GM19193 (cell line): Measurements from ENCODE around the gene GOLGA7B.

Source experiments
- POLR2A ChIP-seq: IDR thresholded peaks from 4 replicates; pipeline ENCODE4 v1.6.1; 2011; ENCODE audit not compliant: insufficient read depth, insufficient read length; ENCODE audit errors: extremely low read depth

Gene GOLGA7B

DNA sequence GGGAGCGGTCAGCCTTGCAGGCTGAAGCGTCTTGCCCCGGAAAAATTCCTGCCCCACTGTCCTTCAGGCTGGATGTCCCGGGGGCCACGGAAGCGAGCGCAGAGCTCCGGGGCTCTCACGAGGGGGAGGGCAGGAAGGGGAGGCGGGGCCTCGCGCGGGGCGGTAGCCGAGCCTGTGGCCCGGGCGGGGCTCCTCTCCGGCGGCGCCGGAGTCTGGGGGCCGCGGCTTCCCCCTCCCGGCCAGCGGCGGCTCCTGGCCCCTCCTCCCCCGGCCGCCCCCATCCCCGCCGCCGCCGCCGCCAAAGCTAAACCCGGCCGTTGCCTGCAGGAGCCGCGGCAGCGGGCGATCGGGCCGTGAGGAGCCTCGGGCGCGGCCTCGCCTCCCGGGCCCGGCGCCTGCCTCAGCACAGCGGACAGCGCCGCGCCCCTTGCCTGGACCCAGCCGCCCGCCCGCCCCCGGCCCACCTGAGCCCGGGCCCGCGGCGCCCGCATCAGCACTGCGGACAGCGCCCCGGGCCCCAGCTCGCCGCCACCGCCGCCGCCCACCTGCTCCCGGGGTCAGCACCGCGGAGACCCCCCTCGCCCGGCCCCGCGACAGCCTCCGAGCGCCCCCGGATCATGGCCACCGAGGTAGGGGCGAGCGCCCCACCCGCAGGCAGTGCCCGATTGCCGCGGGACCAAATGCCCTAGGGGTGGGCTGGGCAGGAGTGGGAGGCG, at the start of gene GOLGA7B:
GOLGA7B (plus strand) TSS at position 157 of the 716 bp plus-strand sequence; CDS start at position 618, 461 bp downstream.
- TF ChIP-seq POLR2A: no peak

DNA sequence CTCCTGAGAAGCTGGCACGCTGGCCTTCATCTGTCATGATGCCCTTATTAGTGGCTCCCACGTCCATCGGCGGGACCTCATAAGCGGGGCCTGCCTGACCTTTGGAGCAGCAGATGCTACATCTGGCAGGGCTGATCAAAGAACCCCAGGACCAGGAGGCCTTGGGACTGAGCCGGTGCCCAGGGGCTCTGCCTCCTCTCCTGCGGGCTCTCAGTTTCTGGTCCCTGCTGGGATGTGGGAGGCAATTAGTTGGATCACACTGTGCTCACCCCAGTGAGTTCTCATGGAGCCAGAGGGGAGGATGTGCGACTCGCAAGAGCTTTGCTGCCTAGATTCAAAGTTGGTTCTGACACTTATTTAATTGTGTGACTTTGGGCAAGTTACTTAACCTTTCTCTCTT, 49.2 kb upstream of the GOLGA7B start:
- TF ChIP-seq POLR2A: no peak

DNA sequence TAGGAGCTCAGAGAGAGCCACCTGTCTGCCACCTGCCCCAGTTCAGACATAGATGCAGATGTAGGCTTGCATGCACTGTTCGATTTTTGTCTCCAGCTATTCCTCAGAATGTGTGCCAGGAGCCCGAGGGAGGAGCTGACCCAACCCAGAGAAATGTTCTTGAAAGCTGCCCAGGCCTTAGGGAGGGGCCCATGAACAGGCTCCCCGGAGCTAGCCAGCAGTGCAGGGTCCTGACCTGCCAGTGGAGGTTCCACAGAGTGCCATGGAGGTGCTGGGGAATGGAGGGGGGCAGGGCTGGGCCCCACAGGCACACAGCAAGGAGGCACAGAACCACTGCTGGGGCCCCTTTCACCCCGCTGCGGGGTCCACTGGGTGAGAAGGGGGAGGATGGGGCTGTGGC, 48.2 kb upstream of the GOLGA7B start:
- no peak for TF ChIP-seq POLR2A

GRCh38 chr10:97805096-97805884, 44.4 kb upstream of the GOLGA7B start:
- no peak for TF ChIP-seq POLR2A

DNA sequence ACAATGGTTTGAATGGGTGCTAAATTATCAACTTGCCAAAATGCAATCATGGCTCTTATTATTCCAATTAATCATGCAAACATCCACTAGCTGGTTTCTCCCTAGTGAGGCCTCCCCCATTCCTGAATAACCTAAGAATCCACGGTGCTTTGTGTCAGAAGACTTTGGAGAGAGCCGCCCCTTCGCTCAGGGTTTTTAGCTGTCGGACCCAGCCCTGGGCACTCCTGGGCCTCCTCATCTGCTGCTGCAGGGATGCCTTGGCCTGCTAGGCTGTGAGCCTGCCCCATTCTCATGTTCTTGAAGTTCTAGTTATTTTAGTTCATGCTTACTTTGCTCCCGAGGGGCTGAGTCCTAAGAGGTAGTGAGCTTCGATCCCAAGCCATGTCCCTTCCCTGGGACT, 43.7 kb upstream of the GOLGA7B start:
- no peak for TF ChIP-seq POLR2A

- no peak for TF ChIP-seq POLR2A
These were observed 39.2 kb upstream of the GOLGA7B start for GRCh38 chr10:97810446-97810845.

- no peak for TF ChIP-seq POLR2A
These were observed 37.7 kb upstream of the GOLGA7B start for GRCh38 chr10:97811958-97812357.

DNA sequence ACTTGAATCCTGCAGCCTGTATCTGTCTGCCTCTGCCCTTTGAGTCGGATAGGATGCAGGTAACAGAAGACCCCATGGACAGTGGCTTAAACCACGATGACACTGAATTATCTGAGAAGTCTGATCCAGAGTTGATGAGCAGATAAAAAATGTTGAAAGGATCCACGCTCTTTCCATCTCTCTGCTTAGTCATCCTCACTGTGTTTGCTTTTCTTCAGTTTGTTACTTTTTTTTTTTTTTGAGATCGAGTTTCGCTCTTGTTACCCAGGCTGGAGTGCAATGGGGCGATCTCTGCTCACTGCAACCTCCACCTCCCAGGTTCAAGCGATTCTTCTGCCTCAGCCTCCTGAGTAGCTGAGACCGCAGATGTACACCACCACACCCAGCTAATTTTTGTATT, 36.9 kb upstream of the GOLGA7B start:
- TF ChIP-seq POLR2A: no peak

GRCh38 chr10:97813311-97813710, 36.3 kb upstream of the GOLGA7B start:
- no peak for TF ChIP-seq POLR2A

- no peak for TF ChIP-seq POLR2A
These were observed 34.6 kb upstream of the GOLGA7B start for GRCh38 chr10:97814996-97815395.

DNA sequence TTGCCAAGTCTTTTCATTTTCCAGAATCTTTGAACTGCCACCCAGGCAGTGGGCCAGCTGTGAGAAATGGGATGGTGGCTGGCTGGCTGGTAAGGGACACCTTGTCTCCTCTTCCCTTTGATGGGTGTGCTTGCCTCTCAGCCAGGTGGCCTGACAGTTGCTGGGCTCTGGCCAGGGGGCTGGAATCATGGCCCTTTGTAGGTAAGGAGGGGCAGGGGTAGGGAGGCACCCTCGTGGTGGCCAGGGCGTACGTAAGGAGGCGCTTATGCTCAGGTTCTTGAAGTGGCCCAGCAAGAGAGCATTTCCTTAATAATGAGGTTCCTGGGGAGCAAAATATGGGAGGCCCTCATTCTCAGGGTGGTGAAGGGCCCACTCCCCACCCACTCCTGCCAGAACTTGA, 33.0 kb upstream of the GOLGA7B start:
- TF ChIP-seq POLR2A: no peak

DNA sequence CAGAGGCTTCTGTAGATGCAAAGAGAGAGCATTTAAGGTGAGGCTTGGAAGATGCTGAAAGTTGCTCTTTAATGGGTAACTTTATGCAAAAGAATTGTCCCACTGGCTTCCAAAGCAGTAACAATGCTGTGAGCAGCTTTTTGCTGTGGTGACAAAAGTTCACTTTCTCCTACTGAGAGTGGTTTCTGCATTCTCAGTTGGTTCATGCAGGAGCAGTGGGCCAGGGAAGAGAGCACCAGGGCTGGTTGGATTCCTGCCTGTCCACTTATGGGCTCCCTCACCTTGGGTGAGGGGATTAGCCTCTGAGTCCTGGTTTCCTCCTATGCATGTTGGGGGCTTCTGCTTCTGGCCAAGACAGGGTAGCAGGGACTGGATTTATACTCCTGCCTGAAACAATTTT, 31.1 kb upstream of the GOLGA7B start:
- no peak for TF ChIP-seq POLR2A

DNA sequence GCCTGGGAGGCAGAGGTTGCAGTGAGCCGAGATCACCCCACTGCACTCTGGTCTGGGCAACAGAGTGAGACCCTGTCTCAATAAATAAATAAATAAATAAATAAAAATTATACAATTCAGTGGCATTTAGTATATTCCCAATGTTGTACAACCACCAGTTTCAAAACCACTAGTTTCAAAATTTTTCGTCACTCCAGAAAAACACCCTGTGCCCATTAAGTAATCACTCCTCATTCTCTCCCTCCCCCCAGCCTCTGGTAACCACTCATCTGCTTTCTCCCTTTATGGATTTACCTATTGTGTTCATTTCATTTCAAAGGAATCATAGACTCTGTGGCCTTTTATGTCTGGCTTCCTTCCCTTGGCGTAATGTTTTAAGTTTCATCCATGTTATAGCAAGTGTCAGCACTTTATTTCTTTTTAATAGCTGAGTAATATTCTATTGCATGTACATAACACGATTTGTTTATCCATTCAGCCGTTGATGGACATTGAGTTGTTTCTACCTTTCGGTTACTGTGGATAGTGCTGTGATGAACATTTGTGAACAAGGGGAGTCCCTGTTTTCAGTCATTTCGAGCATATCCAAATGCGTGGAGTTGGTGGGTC, 29.4 kb upstream of the GOLGA7B start:
- no peak for TF ChIP-seq POLR2A

- no peak for TF ChIP-seq POLR2A
These were observed 28.2 kb upstream of the GOLGA7B start for GRCh38 chr10:97821308-97822038.

- no peak for TF ChIP-seq POLR2A
These were observed 27.4 kb upstream of the GOLGA7B start for GRCh38 chr10:97822261-97822687.
